Activated T-cell treated with anti-CD3 and anti-CD28 coated beads, Interleukin-2, amount 50 U/mL, for 24 hours (primary cell): ENCODE measurements around the gene SNRPA.
"Not testable (repeated sequence)": the region's sequence is repeated elsewhere in the genome, so short reads cannot be mapped to it uniquely, and the experiment has no call there.

Experiments used
- DNase-seq: peaks from one replicate; pipeline ENCODE4 v3.0.0-alpha.2; 2020
- H3K27ac Mint-ChIP-seq: 2 replicates; pipeline ENCODE4 v1.8.0; 2020; ENCODE audit warnings: mild to moderate bottlenecking, mixed read lengths
- H3K27me3 Mint-ChIP-seq: 2 replicates; pipeline ENCODE4 v1.8.0; 2020; ENCODE audit warnings: mixed read lengths
- H3K36me3 Mint-ChIP-seq: 2 replicates; pipeline ENCODE4 v1.8.0; 2020; ENCODE audit warnings: low read depth, mixed read lengths
- H3K4me1 Mint-ChIP-seq: 2 replicates; pipeline ENCODE4 v1.8.0; 2020; ENCODE audit warnings: low read depth, mixed read lengths
- H3K4me3 Mint-ChIP-seq: 2 replicates; pipeline ENCODE4 v1.8.0; 2020; ENCODE audit warnings: mild to moderate bottlenecking, moderate library complexity, mixed read lengths
- H3K9me3 Mint-ChIP-seq: 2 replicates; pipeline ENCODE4 v1.8.0; 2020; ENCODE audit warnings: mixed read lengths

The SNRPA gene

GRCh38 chr19:40747536-40747935, 3.5 kb upstream of the SNRPA start:
- peaks cover 26% of the 10 kb centered on the region for H3K36me3 Mint-ChIP-seq
- H3K27ac Mint-ChIP-seq: no peak overlapping the region
- no peaks in the 10 kb centered on the region for H3K9me3 Mint-ChIP-seq
- H3K27me3 Mint-ChIP-seq: no peaks in the 10 kb centered on the region
- no peak for DNase-seq
- H3K4me1 Mint-ChIP-seq: peaks cover 16% of the 10 kb centered on the region
- no peak overlapping the region for H3K4me3 Mint-ChIP-seq

GRCh38 chr19:40750058-40750873, 737 bp upstream of the SNRPA start, which contains the start of gene ACTMAP:
TSS of gene ACTMAP (minus strand) at chr19:40750477. CDS start at chr19:40749803, 674 bp downstream.
- Mint-ChIP-seq H3K27ac (peak within 1 kb of the TSS; percentile 97), H3K4me1 (peaks cover 33% of the 10 kb centered on the region), H3K4me3 (peak within 1 kb of the TSS; percentile 93), H3K9me3 (no peaks in the 10 kb centered on the region), H3K36me3 (peaks cover 49% of the 10 kb centered on the region), H3K27me3 (no peaks in the 10 kb centered on the region)
- DNase-seq: peak; percentile 99

GRCh38 chr19:40752257-40752781, 1.3 kb downstream of the SNRPA start:
- Mint-ChIP-seq H3K27ac (peak overlapping the region; percentile 97), H3K36me3 (peaks cover 69% of the 10 kb centered on the region), H3K9me3 (no peaks in the 10 kb centered on the region), H3K27me3 (no peaks in the 10 kb centered on the region), H3K4me1 (peaks cover 53% of the 10 kb centered on the region), H3K4me3 (peak overlapping the region; percentile 93)
- peak; percentile 56 for DNase-seq

- H3K4me3 Mint-ChIP-seq: peak overlapping the region; percentile 83
- H3K36me3 Mint-ChIP-seq: peaks cover 87% of the 10 kb centered on the region
- H3K4me1 Mint-ChIP-seq: peaks cover 53% of the 10 kb centered on the region
- H3K9me3 Mint-ChIP-seq: no peaks in the 10 kb centered on the region
- H3K27me3 Mint-ChIP-seq: no peaks in the 10 kb centered on the region
- peak overlapping the region; percentile 97 for H3K27ac Mint-ChIP-seq
- peak; percentile 72 for DNase-seq
Observed at GRCh38 chr19:40754611-40755247, 3.7 kb downstream of the SNRPA start.

- DNase-seq: no peak
- peaks cover 87% of the 10 kb centered on the region for H3K36me3 Mint-ChIP-seq
- no peaks in the 10 kb centered on the region for H3K27me3 Mint-ChIP-seq
- peak overlapping the region; percentile 83 for H3K4me3 Mint-ChIP-seq
- H3K27ac Mint-ChIP-seq: peak overlapping the region; percentile 97
- H3K9me3 Mint-ChIP-seq: no peaks in the 10 kb centered on the region
- peaks cover 53% of the 10 kb centered on the region for H3K4me1 Mint-ChIP-seq
Observed at GRCh38 chr19:40755248-40755624, 4.2 kb downstream of the SNRPA start.

GRCh38 chr19:40755791-40756190, 4.8 kb downstream of the SNRPA start:
- Mint-ChIP-seq H3K27ac (peak overlapping the region; percentile 97), H3K4me3 (peak overlapping the region; percentile 83), H3K9me3 (no peaks in the 10 kb centered on the region), H3K36me3 (peaks cover 91% of the 10 kb centered on the region), H3K4me1 (peaks cover 57% of the 10 kb centered on the region), H3K27me3 (no peaks in the 10 kb centered on the region)
- no peak for DNase-seq

- Mint-ChIP-seq H3K36me3 (peaks cover 92% of the 10 kb centered on the region), H3K4me1 (peaks cover 62% of the 10 kb centered on the region), H3K27me3 (no peaks in the 10 kb centered on the region), H3K27ac (peak overlapping the region; percentile 97), H3K9me3 (no peaks in the 10 kb centered on the region), H3K4me3 (peak overlapping the region; percentile 83)
- peak; percentile 64 for DNase-seq
Observed at GRCh38 chr19:40756502-40757110, 5.6 kb downstream of the SNRPA start.

- peak overlapping the region; percentile 55 for H3K27ac Mint-ChIP-seq
- no peaks in the 10 kb centered on the region for H3K27me3 Mint-ChIP-seq
- H3K4me3 Mint-ChIP-seq: no peak overlapping the region
- peaks cover 96% of the 10 kb centered on the region for H3K36me3 Mint-ChIP-seq
- DNase-seq: no peak
- no peaks in the 10 kb centered on the region for H3K9me3 Mint-ChIP-seq
- peaks cover 73% of the 10 kb centered on the region for H3K4me1 Mint-ChIP-seq
Observed at GRCh38 chr19:40758491-40758890, 7.5 kb downstream of the SNRPA start.

GRCh38 chr19:40759352-40759751, 8.3 kb downstream of the SNRPA start:
- Mint-ChIP-seq H3K36me3 (peaks cover 97% of the 10 kb centered on the region), H3K4me3 (no peak overlapping the region), H3K27me3 (no peaks in the 10 kb centered on the region), H3K9me3 (no peaks in the 10 kb centered on the region), H3K27ac (peak overlapping the region; percentile 79), H3K4me1 (peaks cover 78% of the 10 kb centered on the region)
- DNase-seq: no peak

GRCh38 chr19:40762754-40763470, 11.9 kb downstream of the SNRPA start:
- no peak for DNase-seq
- H3K9me3 Mint-ChIP-seq: no peaks in the 10 kb centered on the region
- no peaks in the 10 kb centered on the region for H3K27me3 Mint-ChIP-seq
- H3K27ac Mint-ChIP-seq: peak overlapping the region; percentile 74
- peaks cover 65% of the 10 kb centered on the region for H3K4me1 Mint-ChIP-seq
- H3K36me3 Mint-ChIP-seq: peaks cover 97% of the 10 kb centered on the region
- H3K4me3 Mint-ChIP-seq: peak overlapping the region; percentile 28

- Mint-ChIP-seq H3K36me3 (peaks cover 92% of the 10 kb centered on the region), H3K9me3 (no peaks in the 10 kb centered on the region), H3K27ac (peak overlapping the region; percentile 74), H3K27me3 (no peaks in the 10 kb centered on the region), H3K4me1 (peaks cover 60% of the 10 kb centered on the region), H3K4me3 (no peak overlapping the region)
- no peak for DNase-seq
Observed at GRCh38 chr19:40763526-40763925, 12.5 kb downstream of the SNRPA start.

- Mint-ChIP-seq H3K9me3 (no peaks in the 10 kb centered on the region), H3K27ac (peak overlapping the region; percentile 74), H3K4me3 (no peak overlapping the region), H3K4me1 (peaks cover 64% of the 10 kb centered on the region), H3K36me3 (peaks cover 93% of the 10 kb centered on the region), H3K27me3 (no peaks in the 10 kb centered on the region)
- no peak for DNase-seq
Observed at GRCh38 chr19:40763963-40764362, 13.0 kb downstream of the SNRPA start.

GRCh38 chr19:40766385-40766784, 15.4 kb downstream of the SNRPA start:
- not testable (repeated sequence) for H3K9me3 Mint-ChIP-seq, H3K4me3 Mint-ChIP-seq, DNase-seq, H3K27me3 Mint-ChIP-seq
- Mint-ChIP-seq H3K4me1 (peaks cover 60% of the 10 kb centered on the region), H3K36me3 (peaks cover 85% of the 10 kb centered on the region), H3K27ac (peak overlapping the region; percentile 50)

GRCh38 chr19:40768869-40769268, 17.9 kb downstream of the SNRPA start:
- peaks cover 3% of the 10 kb centered on the region for H3K9me3 Mint-ChIP-seq
- peak overlapping the region; percentile 40 for H3K27ac Mint-ChIP-seq
- peaks cover 39% of the 10 kb centered on the region for H3K4me1 Mint-ChIP-seq
- H3K27me3 Mint-ChIP-seq: no peaks in the 10 kb centered on the region
- H3K36me3 Mint-ChIP-seq: peaks cover 61% of the 10 kb centered on the region
- DNase-seq: no peak
- H3K4me3 Mint-ChIP-seq: no peak overlapping the region
